Measurements from ENCODE around the gene OR2AT4. TPM values are rescaled to one million over a fixed set of nuclear protein-coding genes. Genes with fewer than 3 reads are reported as not detected.

The OR2AT4 gene
- total RNA-seq, 3 donors from 2014 or later (not counting 1 experiment from before 2014, with no cell fraction given) = not detected

GRCh38 chr11:75140269-75141138 lies 43.8 kb upstream of the OR2AT4 start:
- Histone ChIP-seq H3K9me3 (ENCODE audit: control insufficient read depth, insufficient read depth, low read length) (no peaks in the 10 kb centered on the region), H3K4me1 (ENCODE audit: control insufficient read depth, insufficient read depth, low read length) (peaks cover 31% of the 10 kb centered on the region), H3K27ac (ENCODE audit: low read length) (no peak overlapping the region), H3K4me3 (ENCODE audit: low read length) (no peak overlapping the region), H3K36me3 (ENCODE audit: control insufficient read depth, insufficient read depth, low read length) (no peaks in the 10 kb centered on the region), H3K27me3 (ENCODE audit: control insufficient read depth, insufficient read depth, low read length) (no peaks in the 10 kb centered on the region)
- intact Hi-C loops (cut with micrococcal nuclease) = loop anchor here (1.0 to 5.0 kb wide), 3 partner anchors 65 to 213 kb away; no protein-coding TSS in a partner anchor
- Mint-ChIP-seq H3K4me3 (no peak overlapping the region), H3K4me1 (peaks cover 19 to 41% of the 10 kb centered on the region in 2 donors), H3K36me3 (no peaks in the 10 kb centered on the region), H3K27me3 (ENCODE audit: low read depth in 2 of 2) (peaks cover 15 to 20% of the 10 kb centered on the region in 2 donors), H3K27ac (no peak overlapping the region), H3K9me3 (no peaks in the 10 kb centered on the region)
- peak; percentile 82 for TF ChIP-seq CTCF (IDR thresholded peaks at IDR 0.05)
- ATAC-seq (peak; percentile 69 to 75 (median 73)), DNase-seq (peak; percentile 76 to 88)
- WGBS (ENCODE audit: insufficient coverage) = 32% methylated on average over 22 of the region's 22 CpGs

GRCh38 chr11:75135651-75136050 lies 39.0 kb upstream of the OR2AT4 start:
- no peak overlapping the region for H3K27ac Mint-ChIP-seq
- H3K4me1 ChIP-seq (ENCODE audit: control insufficient read depth, insufficient read depth, low read length) = peaks cover 5% of the 10 kb centered on the region
- intact Hi-C loops (cut with micrococcal nuclease) = no loop called here
- no peak overlapping the region for H3K27ac ChIP-seq (ENCODE audit: low read length)
- no peaks in the 10 kb centered on the region for H3K27me3 ChIP-seq (ENCODE audit: control insufficient read depth, insufficient read depth, low read length)
- no peak for ATAC-seq
- no peaks in the 10 kb centered on the region for H3K9me3 ChIP-seq (ENCODE audit: control insufficient read depth, insufficient read depth, low read length)
- DNase-seq = no peak
- no peak overlapping the region for H3K4me3 ChIP-seq (ENCODE audit: low read length)
- peaks cover 0 to 5% of the 10 kb centered on the region in 2 donors for H3K4me1 Mint-ChIP-seq
- no peaks in the 10 kb centered on the region for H3K9me3 Mint-ChIP-seq
- H3K36me3 Mint-ChIP-seq = no peaks in the 10 kb centered on the region
- H3K4me3 Mint-ChIP-seq = no peak overlapping the region
- H3K36me3 ChIP-seq (ENCODE audit: control insufficient read depth, insufficient read depth, low read length) = no peaks in the 10 kb centered on the region
- peaks cover 30 to 48% of the 10 kb centered on the region in 2 donors for H3K27me3 Mint-ChIP-seq (ENCODE audit: low read depth in 2 of 2)
- no CpG with 5 or more reads among the region's 1 CpG for WGBS (ENCODE audit: insufficient coverage)
- TF ChIP-seq CTCF (IDR thresholded peaks at IDR 0.05) = no peak

GRCh38 chr11:75135021-75135650 lies 38.5 kb upstream of the OR2AT4 start:
- peaks cover 30 to 50% of the 10 kb centered on the region in 2 donors for H3K27me3 Mint-ChIP-seq (ENCODE audit: low read depth in 2 of 2)
- no peak for ATAC-seq
- no peaks in the 10 kb centered on the region for H3K4me1 ChIP-seq (ENCODE audit: control insufficient read depth, insufficient read depth, low read length)
- no peaks in the 10 kb centered on the region for H3K9me3 Mint-ChIP-seq
- intact Hi-C loops (cut with micrococcal nuclease) = no loop called here
- H3K36me3 ChIP-seq (ENCODE audit: control insufficient read depth, insufficient read depth, low read length) = no peaks in the 10 kb centered on the region
- no peak overlapping the region for H3K4me3 ChIP-seq (ENCODE audit: low read length)
- H3K4me1 Mint-ChIP-seq = no peaks in the 10 kb centered on the region
- H3K9me3 ChIP-seq (ENCODE audit: control insufficient read depth, insufficient read depth, low read length) = no peaks in the 10 kb centered on the region
- TF ChIP-seq CTCF (IDR thresholded peaks at IDR 0.05) = no peak
- no peak for DNase-seq
- H3K36me3 Mint-ChIP-seq = no peaks in the 10 kb centered on the region
- no peaks in the 10 kb centered on the region for H3K27me3 ChIP-seq (ENCODE audit: control insufficient read depth, insufficient read depth, low read length)
- H3K27ac Mint-ChIP-seq = no peak overlapping the region
- no peak overlapping the region for H3K27ac ChIP-seq (ENCODE audit: low read length)
- no peak overlapping the region for H3K4me3 Mint-ChIP-seq
- WGBS (ENCODE audit: insufficient coverage) = 63% methylated on average over 5 of the region's 5 CpGs
